Ascending aorta (tissue), 2 donors: ENCODE measurements around the gene CARD11. TPM values are rescaled to one million over a fixed set of nuclear protein-coding genes. Genes with fewer than 3 reads are reported as not detected.

Source experiments
- DNase-seq, 2 donors: peaks; one replicate each; pipeline ENCODE4 v3.0.0-alpha.2; 2019; ENCODE audit warnings: low spot score in 2 of 2
- H3K27ac ChIP-seq, 2 donors: fragments of 200-600 bp; sonication (generic); one replicate each; pipeline ENCODE4 v1.5.1; 2016 to 2017; ENCODE audit warnings: mild to moderate bottlenecking in 1 of 2
- H3K27me3 ChIP-seq: fragments of 200-600 bp; sonication (generic); one replicate; pipeline ENCODE4 v1.5.1; 2017
- H3K36me3 ChIP-seq, 2 donors: fragments of 200-600 bp; sonication (generic); one replicate each; pipeline ENCODE4 v1.5.1; 2016
- H3K4me1 ChIP-seq, 2 donors: fragments of 200-600 bp; sonication (generic); one replicate each; pipeline ENCODE4 v1.5.1; 2016 to 2017; ENCODE audit warnings: mild to moderate bottlenecking in 1 of 2
- H3K4me3 ChIP-seq, 2 donors: fragments of 200-600 bp; sonication (generic); one replicate each; pipeline ENCODE4 v1.5.1; 2016 to 2017; ENCODE audit warnings: mild to moderate bottlenecking in 1 of 2
- H3K9me3 ChIP-seq, 2 donors: fragments of 200-600 bp; sonication (generic); one replicate each; pipeline ENCODE4 v1.5.1; 2016
- CTCF ChIP-seq, 3 experiments: fragments of 200-600 bp in 2 of 3; fragments of 450-650 bp in 1 of 3; sonication (generic) in 2 of 3; IDR thresholded peaks; one replicate each; pipeline ENCODE4 v1.5.1; 2016 to 2019; ENCODE audit warnings: antibody characterized with exemption in 3 of 3, mild to moderate bottlenecking in 1 of 3, moderate library complexity in 1 of 3
- intact Hi-C: fragments of 100-400 bp; cut with DNase I; formaldehyde crosslinking; loops from one replicate; pipeline ENCODE4 v1.15.1; 2023
- total RNA-seq: library from RNA; depleted of rRNA; stranded (reverse); fragments of >200 nt; gene quantifications from one replicate; pipeline ENCODE4 v1.1.0, GENCODE V29; 2016

Gene CARD11
- total RNA-seq, 1 donor from 2014 or later = 0.64 TPM

- H3K4me1 ChIP-seq = no peaks in the 10 kb centered on the region
- no peak overlapping the region for H3K27ac ChIP-seq
- intact Hi-C loops = no loop called here
- H3K36me3 ChIP-seq = no peaks in the 10 kb centered on the region
- no peaks in the 10 kb centered on the region for H3K9me3 ChIP-seq
- peak in 1 of 2 donors; percentile 7 for DNase-seq
- no peak overlapping the region for H3K4me3 ChIP-seq
- no peak for TF ChIP-seq CTCF (IDR thresholded peaks at IDR 0.05)
- H3K27me3 ChIP-seq = no peaks in the 10 kb centered on the region
Measured at GRCh38 chr7:2945171-2945570, 98.5 kb downstream of the CARD11 start.

GRCh38 chr7:2944739-2945138 is 98.9 kb downstream of the CARD11 start:
- Histone ChIP-seq H3K36me3 (no peaks in the 10 kb centered on the region), H3K9me3 (no peaks in the 10 kb centered on the region), H3K27ac (no peak overlapping the region), H3K4me3 (no peak overlapping the region), H3K4me1 (no peaks in the 10 kb centered on the region), H3K27me3 (no peaks in the 10 kb centered on the region)
- intact Hi-C loops = no loop called here
- DNase-seq = peak in 1 of 2 donors; percentile 50
- no peak for TF ChIP-seq CTCF (IDR thresholded peaks at IDR 0.05)

GRCh38 chr7:2943851-2944601 is 99.6 kb downstream of the CARD11 start:
- peak in 1 of 2 donors; percentile 19 for DNase-seq
- Histone ChIP-seq H3K27me3 (no peaks in the 10 kb centered on the region), H3K9me3 (no peaks in the 10 kb centered on the region), H3K27ac (no peak overlapping the region), H3K4me1 (no peaks in the 10 kb centered on the region), H3K36me3 (no peaks in the 10 kb centered on the region), H3K4me3 (no peak overlapping the region)
- intact Hi-C loops = no loop called here
- TF ChIP-seq CTCF (IDR thresholded peaks at IDR 0.05) = no peak

GRCh38 chr7:2941216-2941859 is 102.3 kb downstream of the CARD11 start:
- intact Hi-C loops = no loop called here
- H3K27me3 ChIP-seq = no peaks in the 10 kb centered on the region
- no peaks in the 10 kb centered on the region for H3K9me3 ChIP-seq
- H3K27ac ChIP-seq = no peak overlapping the region
- DNase-seq = peak in 1 of 2 donors; percentile 54
- no peak for TF ChIP-seq CTCF (IDR thresholded peaks at IDR 0.05)
- H3K36me3 ChIP-seq = no peaks in the 10 kb centered on the region
- H3K4me3 ChIP-seq = no peak overlapping the region
- no peaks in the 10 kb centered on the region for H3K4me1 ChIP-seq

- H3K4me3 ChIP-seq = no peak overlapping the region
- no peak for TF ChIP-seq CTCF (IDR thresholded peaks at IDR 0.05)
- intact Hi-C loops = no loop called here
- no peak overlapping the region for H3K27ac ChIP-seq
- no peaks in the 10 kb centered on the region for H3K36me3 ChIP-seq
- H3K27me3 ChIP-seq = no peaks in the 10 kb centered on the region
- DNase-seq = no peak
- H3K4me1 ChIP-seq = no peaks in the 10 kb centered on the region
- H3K9me3 ChIP-seq = no peaks in the 10 kb centered on the region
Measured at GRCh38 chr7:2940466-2940865, 103.2 kb downstream of the CARD11 start.
